Osteocyte (in vitro differentiated cells): ENCODE data around the gene C1orf198. TPM values are rescaled to one million over a fixed set of nuclear protein-coding genes. Genes with fewer than 3 reads are reported as not detected.

ENCODE experiments used
- DNase-seq: peaks from one replicate; pipeline ENCODE4 v3.0.0; 2021; ENCODE audit warnings: mixed read lengths; ENCODE audit not compliant: unreplicated experiment; ENCODE audit errors: extremely low spot score
- H3K27ac Mint-ChIP-seq: one replicate; pipeline ENCODE4 v1.8.0; 2021; ENCODE audit warnings: mild to moderate bottlenecking, mixed read lengths; ENCODE audit not compliant: unreplicated experiment
- H3K27me3 Mint-ChIP-seq: one replicate; pipeline ENCODE4 v1.8.0; 2021; ENCODE audit warnings: mixed read lengths; ENCODE audit not compliant: unreplicated experiment
- H3K36me3 Mint-ChIP-seq: one replicate; pipeline ENCODE4 v1.8.0; 2021; ENCODE audit warnings: mixed read lengths; ENCODE audit not compliant: unreplicated experiment
- H3K4me1 Mint-ChIP-seq: one replicate; pipeline ENCODE4 v1.8.0; 2021; ENCODE audit warnings: mixed read lengths; ENCODE audit not compliant: unreplicated experiment
- H3K4me3 Mint-ChIP-seq: one replicate; pipeline ENCODE4 v1.8.0; 2021; ENCODE audit warnings: mild to moderate bottlenecking, moderate library complexity, mixed read lengths; ENCODE audit not compliant: unreplicated experiment
- H3K9me3 Mint-ChIP-seq: one replicate; pipeline ENCODE4 v1.8.0; 2021; ENCODE audit warnings: mixed read lengths; ENCODE audit not compliant: unreplicated experiment
- CTCF ChIP-seq: fragments of 200-600 bp; sonication (generic); IDR thresholded peaks from 2 replicates; pipeline ENCODE4 v1.5.0; 2021; ENCODE audit warnings: antibody characterized with exemption, mild to moderate bottlenecking, moderate library complexity
- total RNA-seq: library from RNA; stranded (reverse); gene quantifications from 2 replicates; pipeline ENCODE4 v1.2.1, GENCODE V29; 2021

The C1orf198 gene
- total RNA-seq, 1 donor from 2014 or later, result 281 TPM

- Mint-ChIP-seq H3K4me1 (peaks cover 4% of the 10 kb centered on the region), H3K36me3 (no peaks in the 10 kb centered on the region), H3K4me3 (no peak overlapping the region), H3K27ac (no peak overlapping the region), H3K9me3 (no peaks in the 10 kb centered on the region), H3K27me3 (no peaks in the 10 kb centered on the region)
- peak; percentile 65 for DNase-seq
- TF ChIP-seq CTCF, result no peak
Measured at GRCh38 chr1:230788561-230789275, 79.6 kb downstream of the C1orf198 start.

GRCh38 chr1:230787471-230787870 is 80.8 kb downstream of the C1orf198 start:
- no peak for TF ChIP-seq CTCF
- no peaks in the 10 kb centered on the region for H3K9me3 Mint-ChIP-seq
- no peaks in the 10 kb centered on the region for H3K27me3 Mint-ChIP-seq
- peak; percentile 66 for DNase-seq
- H3K27ac Mint-ChIP-seq, result no peak overlapping the region
- H3K4me1 Mint-ChIP-seq, result no peaks in the 10 kb centered on the region
- H3K4me3 Mint-ChIP-seq, result no peak overlapping the region
- H3K36me3 Mint-ChIP-seq, result no peaks in the 10 kb centered on the region

Other genes starting within 250 kb of the C1orf198 start
- gene COG2, start 226.0 kb downstream of the C1orf198 start, total RNA-seq, result 22.0 and 24.1 TPM in 2 replicates
- 25.6 and 30.1 TPM in 2 replicates for gene AGT, start 154.4 kb downstream of the C1orf198 start, total RNA-seq
- not detected in 2 replicates for gene CAPN9, start 121.1 kb downstream of the C1orf198 start, total RNA-seq
- gene TTC13, start 110.3 kb upstream of the C1orf198 start, total RNA-seq, result 15.9 and 19.5 TPM in 2 replicates
- gene ARV1, start 110.6 kb upstream of the C1orf198 start, total RNA-seq, result 16.2 and 17.1 TPM in 2 replicates
- 14.8 and 15.5 TPM in 2 replicates for gene FAM89A, start 171.7 kb upstream of the C1orf198 start, total RNA-seq